Right lobe of liver (tissue), 6 donors: ENCODE data around the gene TOMM6. TPM values are rescaled to one million over a fixed set of nuclear protein-coding genes. Genes with fewer than 3 reads are reported as not detected.

Experiments used
- ATAC-seq, 4 donors: fragments of 200-7000 bp; cut with Tn5 transposase; one replicate each; pipeline ENCODE4 v1.9.1; 2020; ENCODE audit warnings: mild to moderate bottlenecking in 4 of 4, moderate library complexity in 4 of 4
- DNase-seq, 3 donors: peaks; one replicate each; pipeline ENCODE4 v3.0.0-alpha.2; 2020
- H3K27ac ChIP-seq, 3 donors: fragments of 200-600 bp; one replicate each; pipeline ENCODE4 v1.8.0; 2022
- H3K27me3 ChIP-seq, 2 donors: fragments of 200-600 bp; one replicate each; pipeline ENCODE4 v1.8.0; 2022
- H3K36me3 ChIP-seq, 4 donors: fragments of 200-600 bp; sonication (generic) in 1 of 4; one replicate each; pipeline versions ENCODE4 v1.5.1 to v1.8.0; 2017 to 2022; ENCODE audit warnings: control low read depth in 1 of 4
- H3K4me1 ChIP-seq, 4 donors: fragments of 200-600 bp; sonication (generic) in 1 of 4; one replicate each; pipeline versions ENCODE4 v1.5.1 to v1.8.0; 2017 to 2022; ENCODE audit warnings: control low read depth in 1 of 4
- H3K4me3 ChIP-seq, 3 donors: fragments of 200-600 bp; one replicate each; pipeline ENCODE4 v1.8.0; 2022
- H3K9me3 ChIP-seq, 4 donors: fragments of 200-600 bp; sonication (generic) in 1 of 4; one replicate each; pipeline versions ENCODE4 v1.5.1 to v1.8.0; 2017 to 2022; ENCODE audit warnings: control low read depth in 1 of 4
- POLR2A ChIP-seq: fragments of 450-650 bp; IDR thresholded peaks from one replicate; pipeline ENCODE4 v1.6.1; 2017; ENCODE audit warnings: antibody characterized with exemption, mild to moderate bottlenecking
- WGBS: methylation state at CpG from one replicate; pipeline ENCODE4 v1.1.6; 2018; ENCODE audit warnings: low coverage, low lambda C conversion rate; ENCODE audit not compliant: insufficient coverage; ENCODE audit errors: missing lambda C conversion rate; 5-methylcytosine and 5-hydroxymethylcytosine counted together
- intact Hi-C, 2 donors: fragments of 100-400 bp; cut with DNase I; formaldehyde crosslinking; loops; one replicate each; pipeline versions ENCODE4 v1.11.2 to v1.14.1; 2022
- total RNA-seq, 6 experiments: library from RNA; depleted of rRNA in 2 of 6; stranded (reverse); fragments of >200 nt in 2 of 6; fragmentation: NEBNext Ultra II Directional in 3 of 6; extraction: Animal tissue kit (Norgen Biotek cat#: 25700) in 3 of 6; gene quantifications; one replicate each; pipeline versions ENCODE4 v1.1.0 to v1.2.4, GENCODE V29; 2016 to 2023
- TF ChIP-seq, protein P1 (sequence below), 4 donors: fragments of 200-600 bp in 3 of 4; fragments of 450-650 bp in 1 of 4; IDR thresholded peaks; one replicate each; pipeline versions ENCODE4 v1.5.1 to v1.8.0; 2016 to 2022; ENCODE audit warnings: antibody characterized with exemption in 4 of 4, mild to moderate bottlenecking in 2 of 4
- donor health status: DM: no; HTN: yes; CAD: no.
- donor health status: DM: no; HTN: no; CAD: no.
- donor health status: DM: no; HTN: no; CAD: no.
- donor health status: DM: no; HTN: yes; CAD: no.
- donor health status: DM: no; HTN: yes; CAD: no.

Gene TOMM6
- total RNA-seq, 6 experiments from 2014 or later = 61.8 to 104 (median 75.6) TPM

DNA sequence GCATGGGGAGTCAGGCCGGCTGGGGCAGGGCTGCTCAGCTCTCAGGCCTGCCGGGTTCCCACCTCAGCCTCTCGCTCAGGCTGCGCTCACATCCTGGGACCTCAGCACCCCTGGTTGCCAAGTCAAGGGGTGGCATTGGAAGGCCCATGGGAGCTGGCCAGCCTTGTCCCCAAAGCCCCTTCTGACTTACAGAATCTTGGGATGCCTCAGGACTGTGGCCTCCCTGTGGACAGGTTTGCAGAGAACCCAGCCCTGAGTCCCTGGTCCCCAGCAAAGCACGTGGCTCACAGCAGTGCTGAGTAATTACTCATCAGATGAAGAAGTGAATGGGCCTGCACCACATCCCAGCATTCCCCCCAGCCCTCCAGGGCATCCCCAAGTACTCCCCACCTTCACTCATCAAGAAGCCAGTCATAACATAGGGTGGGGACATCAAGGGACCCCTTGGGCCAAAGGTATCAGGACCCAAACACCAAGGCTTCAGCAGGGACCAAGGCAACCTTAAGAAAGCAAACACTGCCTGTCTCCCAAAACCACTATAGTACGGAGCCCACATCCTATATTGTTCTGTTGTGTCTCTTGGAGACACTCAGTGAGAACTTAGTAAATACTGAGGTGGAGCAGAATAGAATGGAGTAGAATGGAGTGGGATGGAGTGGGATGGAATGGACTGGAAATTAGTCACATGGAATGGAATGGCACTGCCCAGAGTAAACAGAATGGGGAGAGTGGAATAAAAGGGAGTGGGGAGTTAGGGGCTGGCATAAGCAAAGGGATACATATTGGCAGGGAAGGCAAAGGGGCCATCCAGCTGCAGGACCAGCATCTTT is 43.9 kb upstream of the TOMM6 start:
- 90% methylated on average over 3 of the region's 6 CpGs for WGBS
- no peaks in the 10 kb centered on the region for H3K27me3 ChIP-seq
- H3K4me3 ChIP-seq = no peak overlapping the region
- no peaks in the 10 kb centered on the region for H3K9me3 ChIP-seq
- no peak overlapping the region for H3K27ac ChIP-seq
- no peak for DNase-seq
- H3K4me1 ChIP-seq = no peaks in the 10 kb centered on the region
- TF ChIP-seq, protein P1, sequence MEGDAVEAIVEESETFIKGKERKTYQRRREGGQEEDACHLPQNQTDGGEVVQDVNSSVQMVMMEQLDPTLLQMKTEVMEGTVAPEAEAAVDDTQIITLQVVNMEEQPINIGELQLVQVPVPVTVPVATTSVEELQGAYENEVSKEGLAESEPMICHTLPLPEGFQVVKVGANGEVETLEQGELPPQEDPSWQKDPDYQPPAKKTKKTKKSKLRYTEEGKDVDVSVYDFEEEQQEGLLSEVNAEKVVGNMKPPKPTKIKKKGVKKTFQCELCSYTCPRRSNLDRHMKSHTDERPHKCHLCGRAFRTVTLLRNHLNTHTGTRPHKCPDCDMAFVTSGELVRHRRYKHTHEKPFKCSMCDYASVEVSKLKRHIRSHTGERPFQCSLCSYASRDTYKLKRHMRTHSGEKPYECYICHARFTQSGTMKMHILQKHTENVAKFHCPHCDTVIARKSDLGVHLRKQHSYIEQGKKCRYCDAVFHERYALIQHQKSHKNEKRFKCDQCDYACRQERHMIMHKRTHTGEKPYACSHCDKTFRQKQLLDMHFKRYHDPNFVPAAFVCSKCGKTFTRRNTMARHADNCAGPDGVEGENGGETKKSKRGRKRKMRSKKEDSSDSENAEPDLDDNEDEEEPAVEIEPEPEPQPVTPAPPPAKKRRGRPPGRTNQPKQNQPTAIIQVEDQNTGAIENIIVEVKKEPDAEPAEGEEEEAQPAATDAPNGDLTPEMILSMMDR (IDR thresholded peaks at IDR 0.05) = no peak
- TF ChIP-seq POLR2A = no peak
- intact Hi-C loops = no loop called here
- H3K36me3 ChIP-seq = no peaks in the 10 kb centered on the region
- no peak for ATAC-seq

DNA sequence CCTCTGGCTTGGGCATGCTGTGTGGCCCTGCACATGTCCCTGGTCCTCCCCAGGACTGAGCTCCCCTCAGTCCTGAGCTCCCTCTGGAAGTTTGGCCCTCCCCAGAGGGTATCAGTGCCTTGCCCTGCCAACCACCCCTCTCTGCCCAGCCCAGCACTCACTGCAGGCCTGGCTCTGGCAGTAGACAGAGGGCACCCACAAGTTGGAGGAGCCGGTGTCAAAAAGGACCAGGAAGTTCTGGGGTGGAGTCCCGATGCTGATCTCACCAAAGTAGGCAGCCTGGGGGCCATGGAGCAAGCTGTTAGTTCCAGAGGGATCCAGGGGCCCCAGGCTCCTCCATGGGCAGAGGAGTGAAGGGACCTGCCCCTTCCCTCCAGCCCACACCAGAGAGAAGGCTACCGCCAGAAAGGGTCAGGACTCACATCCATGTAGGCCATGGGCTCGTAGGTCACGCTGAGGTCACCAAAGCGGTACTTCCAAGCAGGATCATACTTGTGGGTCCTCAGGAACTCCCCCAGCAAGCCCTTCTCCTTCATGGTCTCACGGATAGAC is 43.2 kb upstream of the TOMM6 start:
- TF ChIP-seq, protein P1 (IDR thresholded peaks at IDR 0.05) = no peak
- no peak for TF ChIP-seq POLR2A
- Histone ChIP-seq H3K9me3 (no peaks in the 10 kb centered on the region), H3K4me1 (no peaks in the 10 kb centered on the region), H3K36me3 (no peaks in the 10 kb centered on the region), H3K27me3 (no peaks in the 10 kb centered on the region), H3K4me3 (no peak overlapping the region), H3K27ac (no peak overlapping the region)
- DNase-seq = peak in 1 of 3 donors; percentile 27
- 63% methylated on average over 1 of the region's 7 CpGs for WGBS
- intact Hi-C loops = no loop called here
- ATAC-seq = peak in 1 of 4 donors; percentile 7

DNA sequence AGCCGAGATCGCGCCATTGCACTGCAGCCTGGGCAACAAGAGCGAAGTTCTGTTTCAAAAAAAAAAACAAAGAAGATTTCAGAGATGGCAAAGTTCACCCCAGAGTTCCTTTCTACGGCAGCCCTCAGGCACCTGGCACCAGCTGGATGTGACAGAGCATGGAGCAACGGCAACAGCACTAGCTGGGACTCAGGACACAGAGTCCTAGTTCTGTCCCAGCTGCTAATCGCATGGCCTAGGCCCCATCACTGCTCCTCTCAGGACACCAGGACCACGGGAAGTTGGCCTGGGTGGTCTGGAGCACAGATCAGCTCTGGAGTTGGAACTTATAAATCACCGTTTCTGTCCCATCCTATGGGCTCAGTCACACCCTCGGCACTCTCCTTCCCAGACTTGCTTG is 41.4 kb upstream of the TOMM6 start:
- intact Hi-C loops = no loop called here
- ATAC-seq = no peak
- TF ChIP-seq, protein P1 (IDR thresholded peaks at IDR 0.05) = no peak
- no peak for TF ChIP-seq POLR2A
- Histone ChIP-seq H3K9me3 (no peaks in the 10 kb centered on the region), H3K4me3 (no peak overlapping the region), H3K36me3 (no peaks in the 10 kb centered on the region), H3K27ac (no peak overlapping the region), H3K27me3 (no peaks in the 10 kb centered on the region), H3K4me1 (no peaks in the 10 kb centered on the region)
- DNase-seq = peak in 1 of 3 donors; percentile 35
- WGBS = 86% methylated on average over 8 of the region's 10 CpGs

DNA sequence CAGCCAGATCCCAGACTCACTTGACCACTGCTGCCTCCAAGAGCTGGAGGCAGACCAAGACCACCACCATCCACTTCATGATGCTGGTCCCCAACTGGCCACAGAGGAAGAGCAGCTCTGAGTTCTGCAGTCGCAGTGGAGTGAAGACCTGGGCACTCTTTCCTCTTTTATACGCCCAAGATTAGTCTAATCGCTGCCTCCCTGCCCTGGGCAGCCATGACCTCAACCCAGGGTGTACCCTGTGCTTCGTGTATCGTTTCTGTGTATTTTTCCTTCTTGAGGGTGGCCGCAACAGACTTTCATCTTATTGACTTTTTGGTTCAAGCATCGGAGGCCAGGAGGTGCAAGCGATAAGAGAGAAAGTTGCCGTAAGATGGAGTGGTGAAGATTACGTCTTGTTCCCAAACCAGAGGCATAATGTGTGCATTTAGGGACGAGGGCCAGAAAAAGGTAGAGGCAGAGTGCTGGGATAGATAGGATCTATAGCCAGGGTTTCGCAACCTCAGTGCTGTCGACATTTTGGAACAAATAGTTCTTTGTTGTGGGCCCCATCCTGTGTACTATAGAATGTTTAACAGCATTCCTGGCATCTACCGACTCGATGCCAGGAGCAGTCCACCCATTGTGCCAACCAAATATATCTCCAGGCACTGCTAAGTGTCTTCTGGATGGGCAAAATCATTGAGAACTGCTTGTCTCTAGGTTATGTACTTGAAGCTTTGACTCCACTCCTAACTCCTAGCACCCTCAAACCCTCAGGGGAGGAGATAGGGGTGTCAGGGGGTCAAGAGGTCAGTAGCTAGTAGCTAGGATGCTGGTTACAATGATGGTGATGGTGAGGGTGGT is 40.0 kb upstream of the TOMM6 start, which contains the start of gene PGC:
Gene PGC (minus strand): TSS at position 142 of the 846 bp plus-strand sequence. CDS start 63 bp downstream, at position 79.
- H3K4me3 ChIP-seq = no peak within 1 kb of the TSS
- no peak within 1 kb of the TSS for H3K27ac ChIP-seq

More for the DNA sequence above, 40.0 kb upstream of the TOMM6 start, which contains the start of gene PGC:
- Histone ChIP-seq H3K27me3 (no peaks in the 10 kb centered on the region), H3K36me3 (no peaks in the 10 kb centered on the region), H3K4me1 (no peaks in the 10 kb centered on the region), H3K9me3 (no peaks in the 10 kb centered on the region)
- DNase-seq = no peak
- WGBS = 78% methylated on average over 13 of the region's 15 CpGs
- intact Hi-C loops = no loop called here
- TF ChIP-seq, protein P1 (IDR thresholded peaks at IDR 0.05) = no peak
- TF ChIP-seq POLR2A = no peak
- no peak for ATAC-seq
